ENCODE results near the gene PLCL1.

DNA sequence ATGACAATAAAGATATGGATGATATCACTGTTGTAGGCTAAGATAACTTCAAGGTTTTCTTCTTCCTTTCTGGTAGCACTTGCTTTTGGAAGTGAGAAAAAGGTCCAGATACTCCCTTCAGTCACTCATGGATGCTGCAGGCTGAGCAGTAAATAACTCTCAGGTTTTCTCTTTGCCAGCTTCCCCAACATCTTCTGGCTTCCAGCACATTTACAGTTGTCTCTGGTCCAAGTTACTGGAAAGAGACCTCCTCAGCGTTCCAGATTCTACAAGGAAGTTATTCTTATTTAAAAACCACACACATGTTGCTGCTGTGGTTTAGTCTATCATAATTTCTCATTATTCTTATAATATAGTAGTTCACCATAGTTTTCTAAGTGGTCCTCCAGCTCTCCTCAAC, 383.4 kb downstream of the PLCL1 start:
- TF ChIP-seq, protein P1, sequence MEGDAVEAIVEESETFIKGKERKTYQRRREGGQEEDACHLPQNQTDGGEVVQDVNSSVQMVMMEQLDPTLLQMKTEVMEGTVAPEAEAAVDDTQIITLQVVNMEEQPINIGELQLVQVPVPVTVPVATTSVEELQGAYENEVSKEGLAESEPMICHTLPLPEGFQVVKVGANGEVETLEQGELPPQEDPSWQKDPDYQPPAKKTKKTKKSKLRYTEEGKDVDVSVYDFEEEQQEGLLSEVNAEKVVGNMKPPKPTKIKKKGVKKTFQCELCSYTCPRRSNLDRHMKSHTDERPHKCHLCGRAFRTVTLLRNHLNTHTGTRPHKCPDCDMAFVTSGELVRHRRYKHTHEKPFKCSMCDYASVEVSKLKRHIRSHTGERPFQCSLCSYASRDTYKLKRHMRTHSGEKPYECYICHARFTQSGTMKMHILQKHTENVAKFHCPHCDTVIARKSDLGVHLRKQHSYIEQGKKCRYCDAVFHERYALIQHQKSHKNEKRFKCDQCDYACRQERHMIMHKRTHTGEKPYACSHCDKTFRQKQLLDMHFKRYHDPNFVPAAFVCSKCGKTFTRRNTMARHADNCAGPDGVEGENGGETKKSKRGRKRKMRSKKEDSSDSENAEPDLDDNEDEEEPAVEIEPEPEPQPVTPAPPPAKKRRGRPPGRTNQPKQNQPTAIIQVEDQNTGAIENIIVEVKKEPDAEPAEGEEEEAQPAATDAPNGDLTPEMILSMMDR (conservative IDR thresholded peaks at IDR 0.05 in 1 of 2, IDR thresholded peaks at IDR 0.05 in 1 of 2; ENCODE audit: extremely low read depth in 1 of 2, insufficient read depth in 1 of 2, low read depth in 1 of 2, low read length in 2 of 2): no peak
- no peak for TF ChIP-seq EZH2 (IDR thresholded peaks at IDR 0.05; ENCODE audit: borderline replicate concordance, low read length)
